GM12878 (cell line): ENCODE data around the gene GLG1. TPM values are rescaled to one million over a fixed set of nuclear protein-coding genes. Genes with fewer than 3 reads are reported as not detected.

Source experiments
- ATAC-seq: fragments of 200-7000 bp; cut with Tn5 transposase; 3 replicates; pipeline ENCODE4 v1.9.1; 2020; ENCODE audit warnings: mild to moderate bottlenecking, moderate library complexity
- BruUV-seq: library from RNA; stranded (reverse); fragments of 400-500 nt; replicated peaks from 2 replicates; lab custom pipeline; 2021; lab: Mats Ljungman, UMichigan
- CTCF ChIA-PET: fragments of 300-600 bp; sonication (Branson Sonifier 250); formaldehyde crosslinking; extraction: SDS; loops from one replicate; lab custom pipeline; 2021; ENCODE audit warnings: inconsistent platforms; lab: Yijun Ruan, JAX
- POLR2A ChIA-PET: fragments of 350-600 bp; formaldehyde crosslinking; extraction: SDS; loops from one replicate; lab custom pipeline; 2021; ENCODE audit warnings: inconsistent platforms; lab: Charles Lee
- RAD21 ChIA-PET: fragments of 300-600 bp; sonication (Branson Sonifier 250); formaldehyde crosslinking; loops from one replicate; lab custom pipeline; 2023; ENCODE audit warnings: antibody characterized with exemption; ENCODE audit not compliant: unreplicated experiment; lab: Charles Lee
- SMC1A ChIA-PET: fragments of 300-600 bp; sonication (Branson Sonifier 250); formaldehyde crosslinking; loops from one replicate; lab custom pipeline; 2023; ENCODE audit not compliant: unreplicated experiment, uncharacterized antibody; lab: Charles Lee
- DNase-seq: peaks from one replicate; pipeline ENCODE4 v3.0.0-alpha.2; 2011; ENCODE audit warnings: low read depth, low spot score
- FAIRE-seq: peaks from 3 replicates; lab custom pipeline; 2011; peaks lifted over from hg19 to GRCh38; lab: Jason Lieb, UNC
- H2AFZ ChIP-seq: 2 replicates; pipeline ENCODE4 v1.6.0; 2011; ENCODE audit warnings: low read depth, low read length, control low read depth; ENCODE audit not compliant: control insufficient read depth
- H3K27ac ChIP-seq: 2 replicates; pipeline ENCODE4 v1.5.1; 2011; ENCODE audit warnings: control low read depth; ENCODE audit not compliant: control insufficient read depth, insufficient read depth
- H3K27me3 ChIP-seq, 2 experiments: replicated peaks in 1 of 2; 2 replicates each; pipeline versions ENCODE4 v1.6.0 to v1.6.1; 2011; ENCODE audit warnings: low read length in 1 of 2; ENCODE audit not compliant: control insufficient read depth in 2 of 2, insufficient read depth in 2 of 2
- H3K36me3 ChIP-seq, 2 experiments: 2 replicates each; pipeline ENCODE4 v1.5.1; 2011; ENCODE audit warnings: low read length in 1 of 2; ENCODE audit not compliant: control insufficient read depth in 2 of 2, insufficient read depth in 2 of 2
- H3K4me1 ChIP-seq: 2 replicates; pipeline ENCODE4 v1.6.1; 2011; ENCODE audit warnings: mild to moderate bottlenecking, low read length, moderate library complexity, mixed read lengths; ENCODE audit not compliant: control insufficient read depth, insufficient read depth
- H3K4me2 ChIP-seq: 2 replicates; pipeline ENCODE4 v1.6.0; 2011; ENCODE audit warnings: control low read depth; ENCODE audit not compliant: control insufficient read depth, insufficient read depth
- H3K4me3 ChIP-seq: fragments of 200-600 bp; sonication (generic); 2 replicates; pipeline ENCODE4 v1.5.1; 2016
- H3K79me2 ChIP-seq: 2 replicates; pipeline ENCODE4 v1.6.0; 2011; ENCODE audit warnings: low read length; ENCODE audit not compliant: control insufficient read depth, insufficient read depth
- H3K9ac ChIP-seq: 2 replicates; pipeline ENCODE4 v1.8.0; 2011; ENCODE audit warnings: low read length, control low read depth, mixed read lengths; ENCODE audit not compliant: control insufficient read depth, insufficient read depth
- H3K9me3 ChIP-seq: replicated peaks from 3 replicates; pipeline ENCODE4 v1.5.1; 2011; ENCODE audit warnings: mild to moderate bottlenecking, low read length; ENCODE audit not compliant: control insufficient read depth, insufficient read depth
- H4K20me1 ChIP-seq: 2 replicates; pipeline ENCODE4 v1.6.0; 2011; ENCODE audit not compliant: control insufficient read depth, insufficient read depth
- BMI1 ChIP-seq: fragments of 450-650 bp; IDR thresholded peaks from 2 replicates; pipeline ENCODE4 v1.6.1; 2016; ENCODE audit warnings: mild to moderate bottlenecking, moderate library complexity, borderline replicate concordance
- CEBPB ChIP-seq, 2 experiments: fragments of 150-350 bp in 1 of 2; IDR thresholded peaks; 2 replicates each; pipeline ENCODE4 v1.6.1; 2012 to 2014; ENCODE audit warnings: low read depth in 2 of 2, low read length in 2 of 2, borderline replicate concordance in 1 of 2, inconsistent platforms in 1 of 2
- CEBPZ ChIP-seq: fragments of 150-350 bp; IDR thresholded peaks from 2 replicates; pipeline ENCODE4 v1.6.1; 2016; ENCODE audit warnings: low read depth, low read length
- CHD1 ChIP-seq: IDR thresholded peaks from 2 replicates; pipeline ENCODE4 v1.6.1; 2012; ENCODE audit warnings: low read depth, low read length, improper control_type of control experiment
- GABPA ChIP-seq: IDR thresholded peaks from 2 replicates; pipeline ENCODE4 v1.6.1; 2014; ENCODE audit warnings: antibody characterized with exemption, low read depth, mild to moderate bottlenecking, inconsistent platforms
- LARP7 ChIP-seq: fragments of 450-650 bp; IDR thresholded peaks from 2 replicates; pipeline ENCODE4 v1.6.1; 2017; ENCODE audit warnings: mild to moderate bottlenecking
- MXI1 ChIP-seq: fragments of 150-350 bp; IDR thresholded peaks from 2 replicates; pipeline ENCODE4 v1.6.1; 2011; ENCODE audit warnings: low read depth, mild to moderate bottlenecking, inconsistent platforms, low read length, improper control_type of control experiment
- PKNOX1 ChIP-seq: fragments of 450-650 bp; IDR thresholded peaks from 2 replicates; pipeline ENCODE4 v1.6.1; 2016; ENCODE audit warnings: mild to moderate bottlenecking
- POU2F2 ChIP-seq: IDR thresholded peaks from 3 replicates; pipeline ENCODE4 v1.6.1; 2011; ENCODE audit warnings: low read depth, mild to moderate bottlenecking, low read length, borderline replicate concordance
- RAD51 ChIP-seq: fragments of 450-650 bp; IDR thresholded peaks from 2 replicates; pipeline ENCODE4 v1.6.1; 2016; ENCODE audit warnings: moderate library complexity, mild to moderate bottlenecking, inconsistent platforms
- RB1 ChIP-seq: fragments of 450-650 bp; formaldehyde crosslinking; IDR thresholded peaks from 2 replicates; pipeline ENCODE4 v1.6.1; 2017; ENCODE audit warnings: mild to moderate bottlenecking, borderline replicate concordance
- RBBP5 ChIP-seq: fragments of 200-600 bp; sonication (generic); conservative IDR thresholded peaks from 2 replicates; pipeline ENCODE4 v1.6.1; 2016
- SIN3A ChIP-seq: IDR thresholded peaks from 2 replicates; pipeline ENCODE4 v1.6.1; 2012; ENCODE audit warnings: low read depth, low read length, improper control_type of control experiment
- SRF ChIP-seq, 2 experiments: IDR thresholded peaks; 2 replicates each; pipeline ENCODE4 v1.6.1; 2011; ENCODE audit warnings: low read depth in 2 of 2, low read length in 2 of 2, mild to moderate bottlenecking in 1 of 2, moderate library complexity in 1 of 2
- TCF7 ChIP-seq: IDR thresholded peaks from 2 replicates; pipeline ENCODE4 v1.6.1; 2014; ENCODE audit warnings: antibody characterized with exemption, borderline replicate concordance
- USF2 ChIP-seq: IDR thresholded peaks from 2 replicates; pipeline ENCODE4 v1.6.1; 2011; ENCODE audit warnings: low read depth, low read length, improper control_type of control experiment, borderline replicate concordance
- WGBS: methylation state at CpG from one replicate; pipeline ENCODE4 v1.1.6; 2016; ENCODE audit warnings: low lambda C conversion rate; ENCODE audit not compliant: insufficient replicate concordance, insufficient coverage; ENCODE audit errors: missing lambda C conversion rate; 5-methylcytosine and 5-hydroxymethylcytosine counted together
- in situ Hi-C: fragments of 300-500 bp; cut with MboI; formaldehyde crosslinking; loops from 9 replicates; pipeline ENCODE4 v1.14.3; 2018; ENCODE audit warnings: mixed read lengths
- intact Hi-C: fragments of 100-400 bp; cut with micrococcal nuclease; formaldehyde crosslinking; loops from one replicate; pipeline ENCODE4 v1.14.2; 2022; ENCODE audit not compliant: unreplicated experiment
- polyA plus RNA-seq, 11 experiments: library from polyadenylated mRNA; depleted of rRNA in 4 of 11; unstranded in 6 of 11; stranded (reverse) in 5 of 11; fragments of >200 nt; fragmentation: Nextera tagmentation in 4 of 11; fragmentation: Illumina TruSeq in 1 of 11; extraction: Ambion mirVana in 4 of 11; extraction: Trizol in 1 of 11; gene quantifications; 1 replicate in 1 of 11; 2 replicates in 10 of 11; pipeline versions ENCODE4 v1.2.1 to v1.2.3, GENCODE V29; 2011 to 2016; ENCODE audit warnings: inconsistent platforms in 2 of 11, missing spikeins in 2 of 11, low read depth in 1 of 11
- total RNA-seq, 4 experiments: library from RNA; depleted of rRNA in 3 of 4; stranded (reverse); fragments of >200 nt in 3 of 4; fragmentation: Illumina TruSeq in 1 of 4; extraction: Trizol in 1 of 4; gene quantifications; 2 replicates each; pipeline versions ENCODE4 v1.2.1 to v1.2.3, GENCODE V29; 2013 to 2021

The GLG1 gene
- total and polyA plus RNA-seq, 10 of the 15 experiments (the other 5 are each of a cell fraction or from before 2014, with no cell fraction given): 7.6 to 49.4 (median 28.2) TPM

GRCh38 chr16:74492976-74493375, 113.9 kb downstream of the GLG1 start:
- ChIA-PET POLR2A (interaction anchor here (0.7 kb wide), 1 partner anchor 1242 kb away, joined by 3 read pairs; no protein-coding TSS in a partner anchor), SMC1A (interaction anchor here (0.9 to 1.2 kb wide), 2 partner anchors 81 to 131 kb away, joined by 3 to 4 read pairs; no protein-coding TSS in a partner anchor), RAD21 (no interaction called here), CTCF (interaction anchor here (0.8 to 1.4 kb wide), 3 partner anchors 18 to 225 kb away, joined by 3 to 4 read pairs (median 3); no protein-coding TSS in a partner anchor)
- Histone ChIP-seq H2AFZ (no peak overlapping the region), H3K27me3 (no peaks in the 10 kb centered on the region), H3K79me2 (no peaks in the 10 kb centered on the region), H3K4me3 (no peak overlapping the region), H4K20me1 (no peaks in the 10 kb centered on the region; the same call in 1 of the 2 replicates), H3K4me2 (no peak overlapping the region), H3K4me1 (no peaks in the 10 kb centered on the region), H3K9me3 (no peaks in the 10 kb centered on the region), H3K27ac (no peak overlapping the region), H3K9ac (no peak overlapping the region), H3K36me3 (peaks cover 0 to 9% of the 10 kb centered on the region in 2 experiments)
- in situ Hi-C loops (no loop called here), intact Hi-C loops (loop anchor here (10.0 kb wide), 1 partner anchor 112 kb away; the partner anchor contains the start of gene GLG1)
- TF ChIP-seq MXI1 (no peak), RB1 (no peak), SRF (IDR thresholded peaks at IDR 0.05; ENCODE audit: low read depth in 2 of 2, low read length in 2 of 2) (no peak), SIN3A (no peak), USF2 (no peak), CHD1 (no peak), RBBP5 (no peak), BMI1 (no peak), PKNOX1 (no peak), RAD51 (no peak), TCF7 (no peak), CEBPB (IDR thresholded peaks at IDR 0.05; ENCODE audit: borderline replicate concordance in 1 of 2, low read depth in 2 of 2, low read length in 2 of 2) (no peak), CEBPZ (no peak), LARP7 (no peak), GABPA (no peak), POU2F2 (no peak)
- BruUV-seq: no TSS peak
- FAIRE-seq (no peak), DNase-seq (no peak), ATAC-seq (no peak)
- WGBS: 98% methylated on average over 10 of the region's 10 CpGs
